ENCODE data around the gene ESPNL.

DNA sequence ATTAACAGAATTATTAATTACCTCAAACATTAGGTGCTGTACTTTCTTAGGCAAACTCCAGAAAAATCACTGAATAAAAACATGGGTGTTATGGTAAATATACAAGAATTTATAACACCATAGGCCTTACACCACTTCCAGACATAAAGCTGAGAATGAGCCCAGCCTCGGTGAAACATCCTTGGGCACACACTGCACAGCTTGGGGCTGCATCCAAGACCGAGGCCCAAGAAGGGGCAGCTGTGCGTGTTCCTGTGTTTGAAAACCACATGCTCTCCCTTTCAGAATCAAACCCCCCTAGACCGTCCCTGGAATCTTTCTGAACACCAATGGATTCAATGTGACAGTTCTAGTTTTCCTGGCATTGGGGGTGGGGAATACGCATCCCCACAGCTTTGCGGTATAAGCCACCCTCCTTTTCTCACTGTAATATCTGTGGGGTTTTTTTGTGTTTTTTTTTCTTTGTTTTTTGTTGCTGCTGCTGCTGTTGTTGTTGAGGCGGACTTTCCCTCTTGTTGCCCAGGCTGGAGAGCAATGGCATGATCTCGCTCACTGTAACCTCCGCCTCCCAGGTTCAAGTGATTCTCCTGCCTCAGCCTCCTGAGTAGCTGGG is 71.5 kb downstream of the ESPNL start:
- no peak for TF ChIP-seq YY1 (IDR thresholded peaks at IDR 0.05; ENCODE audit: insufficient read depth, insufficient read length)
- no peak for TF ChIP-seq ZNF274 (IDR thresholded peaks at IDR 0.05; ENCODE audit: low read depth, low read length)
- no peak for TF ChIP-seq SUZ12 (IDR thresholded peaks at IDR 0.05; ENCODE audit: extremely low read depth, insufficient read depth, insufficient read length)

All from NT2/D1 (cell line).